Muscle of back (tissue), 13 donors: ENCODE results near the gene HNRNPA0. TPM values are rescaled to one million over a fixed set of nuclear protein-coding genes. Genes with fewer than 3 reads are reported as not detected.
A peak's percentile ranks its signal among the peaks of the same experiment; 100 is the strongest.
"Not testable (repeated sequence)": the region's sequence is repeated elsewhere in the genome, so short reads cannot be mapped to it uniquely, and the experiment has no call there.

Experiments
- DNase-seq, 3 donors: peaks; one replicate each; pipeline versions ENCODE4 v3.0.0 to v3.0.0-alpha.2; 2013
- long read RNA-seq, 9 donors: transcript quantifications; one replicate each; lab custom pipeline, GENCODE V29; 2026
- polyA plus RNA-seq, 10 donors: library from polyadenylated mRNA; unstranded; fragments of 120-200 nt; gene quantifications; one replicate each; pipeline ENCODE4 v1.2.1, GENCODE V29; 2013; ENCODE audit not compliant: insufficient read length in 10 of 10

Gene HNRNPA0
- 10 to 100 TPM; 25.7 to 55.6 (median 34.3) TPM for polyA plus RNA-seq
- long read RNA-seq, donor 1, full-length matches to known transcripts, result 163 of 163 reads
- long read RNA-seq, donor 1, partial matches to known transcripts, result 0 of 163 reads
- long read RNA-seq, donor 1, other reads (novel, unspliced or antisense), result 0 of 163 reads
- long read RNA-seq, donor 2, full-length matches to known transcripts, result 113 of 113 reads
- long read RNA-seq, donor 2, partial matches to known transcripts, result 0 of 113 reads
- long read RNA-seq, donor 2, other reads (novel, unspliced or antisense), result 0 of 113 reads
- long read RNA-seq, donor 3, full-length matches to known transcripts, result 2 of 2 reads
- long read RNA-seq, donor 3, partial matches to known transcripts, result 0 of 2 reads
- long read RNA-seq, donor 3, other reads (novel, unspliced or antisense), result 0 of 2 reads
- long read RNA-seq, donor 4, full-length matches to known transcripts, result 161 of 161 reads
- long read RNA-seq, donor 4, partial matches to known transcripts, result 0 of 161 reads
- long read RNA-seq, donor 4, other reads (novel, unspliced or antisense), result 0 of 161 reads
- long read RNA-seq, donor 5, full-length matches to known transcripts, result 167 of 167 reads
- long read RNA-seq, donor 5, partial matches to known transcripts, result 0 of 167 reads
- long read RNA-seq, donor 5, other reads (novel, unspliced or antisense), result 0 of 167 reads
- long read RNA-seq, donor 6, full-length matches to known transcripts, result 261 of 261 reads
- long read RNA-seq, donor 6, partial matches to known transcripts, result 0 of 261 reads
- long read RNA-seq, donor 6, other reads (novel, unspliced or antisense), result 0 of 261 reads
- long read RNA-seq, donor 7, full-length matches to known transcripts, result 148 of 148 reads
- long read RNA-seq, donor 7, partial matches to known transcripts, result 0 of 148 reads
- long read RNA-seq, donor 7, other reads (novel, unspliced or antisense), result 0 of 148 reads
- long read RNA-seq, donor 8, full-length matches to known transcripts, result 207 of 207 reads
- long read RNA-seq, donor 8, partial matches to known transcripts, result 0 of 207 reads
- long read RNA-seq, donor 8, other reads (novel, unspliced or antisense), result 0 of 207 reads
- long read RNA-seq, donor 9, full-length matches to known transcripts, result 21 of 21 reads
- long read RNA-seq, donor 9, partial matches to known transcripts, result 0 of 21 reads
- long read RNA-seq, donor 9, other reads (novel, unspliced or antisense), result 0 of 21 reads

GRCh38 chr5:137754188-137754960 is at the start of gene HNRNPA0:
Gene HNRNPA0 (minus strand): TSS chr5:137754363. CDS start chr5:137754066, 297 bp downstream.
- peak; percentile 97 to 100 (median 98) for DNase-seq

DNA sequence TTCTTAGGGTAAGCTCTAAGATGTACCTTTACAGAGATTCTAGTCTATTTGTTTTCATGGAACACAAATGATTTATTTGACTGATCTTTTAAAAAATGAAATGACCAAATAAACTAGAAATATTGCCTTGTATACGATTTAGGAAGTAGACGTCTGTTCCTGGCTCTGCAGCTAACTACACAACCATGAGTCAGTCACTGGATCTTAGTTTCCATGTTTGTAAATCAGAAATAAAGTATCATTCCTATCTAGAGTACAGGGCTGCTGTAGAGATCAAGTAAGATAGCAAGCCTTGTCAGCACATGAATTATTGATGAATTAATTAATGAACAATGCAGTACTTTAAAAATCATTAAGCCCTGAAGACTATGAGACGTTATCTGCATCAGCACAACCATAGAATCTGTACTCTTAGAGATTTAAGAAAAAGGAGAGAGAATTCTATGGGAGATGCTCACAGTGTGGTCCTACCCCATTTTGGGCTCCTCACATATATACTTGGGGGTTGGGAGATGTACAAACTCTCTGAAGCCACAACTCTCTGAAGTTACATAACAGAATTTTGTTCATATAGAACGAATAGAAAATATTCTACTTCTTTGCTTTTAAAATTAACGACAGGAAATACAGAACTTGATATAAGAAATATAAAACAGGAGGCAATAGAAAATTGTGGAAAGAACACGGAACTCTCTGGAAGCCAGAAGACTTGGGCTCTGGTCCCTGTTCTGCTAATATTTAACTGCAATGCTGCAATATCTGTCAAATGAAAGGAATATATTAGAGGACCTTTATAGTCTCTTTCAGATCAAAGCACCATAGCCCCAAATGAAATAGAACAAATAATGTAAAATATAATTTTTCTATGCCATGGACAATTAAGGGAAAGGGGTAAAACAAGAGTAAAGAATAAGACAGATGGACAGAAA is 48.4 kb upstream of the HNRNPA0 start:
- no peak for DNase-seq

GRCh38 chr5:137800700-137801411 is 46.7 kb upstream of the HNRNPA0 start:
- DNase-seq, result no peak

DNA sequence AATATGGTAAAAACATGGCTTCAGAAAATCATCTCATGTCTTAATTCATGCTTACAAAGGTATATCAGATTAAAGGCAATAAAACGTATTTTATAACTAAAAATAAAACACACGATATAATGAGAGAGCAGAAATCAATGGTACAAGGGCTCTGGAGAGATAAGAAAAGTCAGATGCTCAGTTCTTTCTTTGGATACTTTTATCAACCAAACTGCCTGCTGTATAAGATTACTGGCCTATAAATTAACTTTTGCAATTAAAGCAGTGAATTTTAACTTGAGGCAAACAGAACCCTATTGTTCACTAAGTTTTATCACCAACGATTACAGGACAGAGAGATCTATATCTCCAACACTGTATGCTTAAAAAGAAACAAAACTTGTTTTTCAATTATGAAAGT is 42.1 kb upstream of the HNRNPA0 start:
- no peak for DNase-seq

GRCh38 chr5:137794863-137795262 is 40.7 kb upstream of the HNRNPA0 start:
- no peak for DNase-seq

DNA sequence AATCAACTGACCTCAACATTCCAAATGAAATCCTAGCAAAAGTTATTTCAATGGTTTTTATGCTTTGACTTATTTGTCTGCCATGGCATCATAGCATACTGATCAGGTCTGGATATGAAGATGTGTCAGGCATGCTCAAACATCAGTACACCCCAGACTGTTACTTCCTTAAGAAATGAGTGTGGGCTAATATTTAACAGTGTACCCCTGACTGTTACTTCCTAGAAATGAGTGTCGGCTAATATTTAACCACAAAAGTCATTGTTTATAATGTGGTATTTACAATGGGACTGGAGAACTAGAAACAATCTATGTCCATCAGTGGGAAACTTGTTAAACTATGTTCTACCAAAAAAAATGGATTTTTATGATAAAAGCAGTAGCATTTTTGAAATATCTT is 38.1 kb upstream of the HNRNPA0 start:
- no peak for DNase-seq

GRCh38 chr5:137791799-137792198 is 37.6 kb upstream of the HNRNPA0 start:
- DNase-seq, result no peak

DNA sequence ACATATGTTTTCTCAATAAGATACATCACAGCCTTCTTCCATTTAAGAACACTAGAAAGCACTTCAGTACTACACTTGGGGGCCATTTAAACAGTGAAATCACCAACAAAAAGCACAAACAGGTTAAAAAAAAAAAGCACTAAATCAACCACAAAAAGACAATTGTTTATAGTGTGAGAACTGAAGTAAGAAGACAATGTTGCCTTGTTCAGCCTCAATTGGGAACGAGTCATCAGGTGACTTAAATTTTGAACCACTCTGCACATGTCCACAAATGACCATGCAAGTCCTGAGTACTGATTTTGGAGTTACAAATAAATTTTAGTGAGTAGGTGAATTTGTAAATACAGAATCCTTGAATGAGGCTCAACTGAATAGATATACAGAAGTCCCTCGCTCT is 37.2 kb upstream of the HNRNPA0 start:
- no peak for DNase-seq

DNA sequence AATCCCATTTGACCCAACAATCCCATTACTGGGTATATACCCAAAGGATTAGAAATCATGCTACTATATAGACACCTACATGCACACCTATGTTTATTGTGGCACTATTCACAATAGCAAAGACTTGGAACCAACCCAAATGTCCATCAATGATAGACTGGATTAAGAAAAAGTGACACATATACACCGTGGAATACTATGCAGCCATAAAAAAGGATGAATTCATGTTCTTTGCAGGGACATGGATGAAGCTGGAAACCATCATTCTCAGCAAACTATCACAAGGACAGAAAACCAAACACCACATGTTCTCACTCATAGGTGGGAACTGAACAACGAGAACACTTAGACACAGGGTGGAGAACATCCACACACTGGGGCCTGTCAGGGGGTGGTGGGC is 34.4 kb upstream of the HNRNPA0 start:
- not testable (repeated sequence) for DNase-seq

DNA sequence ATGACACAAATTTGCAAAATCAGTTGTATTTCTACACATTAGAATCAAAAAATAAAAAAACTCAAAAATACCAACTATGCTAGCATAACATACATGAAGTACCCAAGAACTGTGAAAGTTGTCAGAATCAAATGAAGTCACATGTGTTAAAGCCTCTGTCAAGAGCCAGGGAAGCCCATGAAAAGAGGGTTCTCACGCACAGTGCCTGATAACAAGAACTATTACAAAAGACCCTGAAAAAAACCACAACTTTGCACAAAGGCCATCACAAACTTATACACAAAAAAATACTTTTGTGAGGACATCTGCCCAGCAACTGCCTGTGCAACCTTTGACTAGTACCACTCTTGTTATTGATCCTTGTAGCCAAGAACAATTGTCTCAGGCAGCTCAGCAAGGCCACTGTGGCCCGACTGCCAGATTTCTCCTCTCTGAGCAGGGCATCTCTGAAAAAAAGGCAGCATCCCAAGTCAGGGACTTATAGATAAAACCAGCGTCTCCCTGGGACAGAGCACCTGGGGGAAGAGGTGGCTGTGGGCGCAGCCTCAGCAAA is 28.9 kb upstream of the HNRNPA0 start:
- no peak for DNase-seq

DNA sequence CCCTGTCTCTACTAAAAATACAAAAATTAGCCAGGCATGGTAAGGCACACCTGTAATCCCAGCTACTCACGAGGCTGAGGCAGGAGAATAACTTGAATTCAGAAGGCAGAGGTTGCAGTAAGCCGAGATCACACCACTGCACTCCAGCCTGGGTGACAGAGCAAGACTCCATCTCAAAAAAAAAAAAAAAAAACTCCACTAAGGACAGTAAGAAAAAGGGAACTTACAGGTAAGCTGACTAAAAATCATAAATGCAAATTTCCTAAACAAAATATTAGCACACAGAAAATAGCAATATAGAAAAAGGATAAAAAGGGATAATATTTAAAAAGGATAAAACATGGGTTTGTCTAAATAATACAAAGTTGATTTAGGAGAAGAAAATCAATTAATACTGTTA is 27.9 kb upstream of the HNRNPA0 start:
- no peak for DNase-seq

DNA sequence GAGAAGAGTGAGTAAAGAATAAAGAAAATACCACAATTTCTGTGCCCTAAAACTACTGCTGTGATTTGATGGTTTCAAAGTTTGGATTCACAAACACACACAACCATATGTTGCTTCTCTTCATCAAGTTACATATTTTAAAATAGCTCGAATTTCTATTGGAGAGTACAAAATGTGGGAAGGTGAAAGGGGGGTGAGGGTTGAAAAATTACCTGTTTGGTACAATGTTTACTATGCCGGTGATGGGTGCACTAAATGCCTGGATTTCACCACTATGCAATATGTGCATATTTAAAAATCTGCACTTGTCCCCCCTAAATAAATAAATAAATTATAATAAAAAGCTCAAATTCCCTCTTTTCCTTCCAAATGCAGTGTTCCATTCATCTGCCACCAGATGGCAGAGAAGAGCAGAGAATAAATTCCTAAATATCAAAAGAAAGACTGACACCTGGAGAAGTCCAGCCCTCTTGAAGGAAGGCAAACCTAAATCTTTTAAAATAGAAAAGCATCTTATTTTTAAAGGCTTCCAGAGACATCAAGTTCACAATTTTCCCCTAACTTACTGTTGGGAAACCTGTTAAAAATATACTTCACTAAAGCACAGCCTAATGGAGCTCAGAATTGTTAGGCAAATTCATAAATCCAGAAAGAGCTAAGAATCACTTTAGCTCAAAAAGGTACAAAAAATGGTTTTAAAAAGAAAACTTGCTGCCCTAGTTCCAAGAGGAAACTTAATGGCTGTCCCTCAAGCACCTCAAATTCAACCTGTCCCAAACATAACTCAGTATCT is 24.8 kb upstream of the HNRNPA0 start:
- DNase-seq, result peak; percentile 25 to 57 (median 47)

- not testable (repeated sequence) for DNase-seq
Measured at GRCh38 chr5:137767937-137768336, 13.8 kb upstream of the HNRNPA0 start.

- DNase-seq, result no peak
Measured at GRCh38 chr5:137761566-137761965, 7.4 kb upstream of the HNRNPA0 start.

DNA sequence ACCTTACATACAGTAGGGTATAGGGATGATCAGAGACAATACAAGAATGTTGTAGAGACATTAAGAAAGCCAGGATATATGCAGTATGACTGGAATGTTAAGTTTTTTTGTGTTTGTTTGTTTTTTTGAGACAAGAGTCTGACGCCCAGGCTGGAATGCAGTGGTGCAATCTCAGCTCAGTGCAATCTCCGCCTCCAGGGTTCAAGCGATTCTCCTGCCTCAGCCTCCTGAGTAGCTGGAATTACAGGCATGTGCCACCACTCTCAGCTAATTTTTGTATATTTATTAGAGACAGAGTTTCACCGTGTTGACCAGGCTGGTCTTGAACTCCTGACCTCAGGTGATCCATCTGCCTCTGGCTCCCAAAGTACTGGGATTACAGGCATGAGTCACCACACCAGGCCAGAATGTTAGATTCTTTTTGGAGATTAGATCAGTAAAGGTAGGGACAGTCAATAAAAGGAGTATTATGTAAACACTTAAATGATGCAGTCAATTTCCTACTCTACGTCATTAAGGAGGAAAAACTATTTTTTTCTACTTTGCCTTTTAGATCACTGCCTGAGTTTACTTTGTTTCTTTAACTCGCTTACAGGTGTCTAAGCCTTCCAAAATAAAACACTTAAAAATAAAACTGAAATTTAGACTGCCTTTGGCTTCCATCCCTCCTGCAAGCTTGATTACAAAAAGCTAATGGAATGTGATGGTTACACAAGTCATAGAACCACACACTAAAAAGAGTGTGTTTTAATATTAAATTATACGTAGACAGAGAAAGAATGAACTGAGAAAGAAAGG is 6.8 kb upstream of the HNRNPA0 start:
- no peak for DNase-seq

- no peak for DNase-seq
Measured at GRCh38 chr5:137760294-137760693, 6.1 kb upstream of the HNRNPA0 start.

DNA sequence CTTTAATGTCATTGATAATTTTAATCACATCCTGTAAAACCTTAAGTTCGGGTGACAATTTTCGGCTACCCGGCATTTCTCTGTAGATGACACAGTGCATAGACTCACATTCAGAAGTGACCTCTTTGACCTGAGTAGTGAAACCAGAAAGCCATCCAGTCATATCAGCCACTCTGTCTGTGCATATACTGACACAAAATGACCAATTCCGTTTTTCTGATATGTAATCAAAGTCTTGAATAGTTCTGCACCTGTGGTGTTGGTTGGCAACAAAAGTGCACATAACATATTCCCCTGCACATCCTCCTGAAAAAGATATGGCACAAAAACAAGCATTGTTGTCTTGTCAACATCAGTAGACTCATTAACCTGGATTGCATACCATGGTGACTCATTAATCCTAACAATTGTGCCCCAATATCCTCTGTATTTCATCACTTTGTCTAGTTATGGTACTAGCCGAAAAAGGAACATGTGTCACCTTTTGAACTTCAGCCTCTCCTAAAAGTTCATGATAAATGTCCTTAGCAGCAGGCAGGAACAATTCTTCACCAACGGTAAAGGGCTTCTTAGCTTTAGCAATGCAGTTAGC is 4.6 kb upstream of the HNRNPA0 start:
- no peak for DNase-seq
